K562 (cell line): Measurements from ENCODE around the gene DCAF12. TPM values are rescaled to one million over a fixed set of nuclear protein-coding genes. Genes with fewer than 3 reads are reported as not detected.

Experiments used
- ATAC-seq: fragments of 200-7000 bp; cut with Tn5 transposase; 3 replicates; pipeline ENCODE4 v1.9.1; 2020; ENCODE audit warnings: moderate library complexity
- BruUV-seq: library from RNA; stranded (reverse); fragments of 400-500 nt; replicated peaks from 2 replicates; lab custom pipeline; 2021; lab: Mats Ljungman, UMichigan
- CTCF ChIA-PET: fragments of 300-600 bp; formaldehyde crosslinking; extraction: SDS; loops from one replicate; lab custom pipeline; 2021; ENCODE audit warnings: low intra/inter-chr PET ratio; lab: Yijun Ruan, JAX
- POLR2A ChIA-PET: fragments of 300-600, 350-650 bp; sonication (Branson Sonifier 250); formaldehyde crosslinking; extraction: SDS; loops from one replicate; lab custom pipeline; 2021; ENCODE audit warnings: antibody characterized with exemption, inconsistent platforms; lab: Yijun Ruan, JAX
- DNase-seq, 4 experiments: peaks; one replicate each; pipeline versions ENCODE4 v3.0.0 to v3.0.0-alpha.2; 2011 to 2018; ENCODE audit warnings: low spot score in 3 of 4, mixed read lengths in 3 of 4; ENCODE audit errors: extremely low read depth in 1 of 4
- FAIRE-seq: peaks from 2 replicates; lab custom pipeline; 2011; peaks lifted over from hg19 to GRCh38; lab: Jason Lieb, UNC
- H2AFZ ChIP-seq: 2 replicates; pipeline ENCODE4 v1.6.0; 2011; ENCODE audit warnings: low read depth, low read length, control low read depth, inconsistent platforms
- H3K27ac ChIP-seq: fragments of 200-600 bp; 3 replicates; pipeline ENCODE4 v1.8.0; 2011; ENCODE audit warnings: low read depth, mild to moderate bottlenecking, control low read depth, inconsistent platforms, low read length, moderate library complexity, mixed read lengths; ENCODE audit errors: extremely low read depth
- H3K27me3 ChIP-seq, 2 experiments: fragments of 300-600 bp in 1 of 2; 2 replicates in 1 of 2; 3 replicates in 1 of 2; pipeline versions ENCODE4 v1.6.0 to v1.8.0; 2011; ENCODE audit warnings: inconsistent platforms in 2 of 2, low read length in 2 of 2, mild to moderate bottlenecking in 1 of 2, mixed read lengths in 1 of 2, moderate library complexity in 1 of 2; ENCODE audit not compliant: control insufficient read depth in 2 of 2, insufficient read depth in 2 of 2
- H3K36me3 ChIP-seq: fragments of 300-600 bp; 3 replicates; pipeline ENCODE4 v1.8.0; 2011; ENCODE audit warnings: mild to moderate bottlenecking, low read length, inconsistent platforms; ENCODE audit not compliant: control insufficient read depth, insufficient read depth
- H3K4me1 ChIP-seq, 2 experiments: fragments of 200-600 bp in 1 of 2; replicated peaks in 1 of 2; 2 replicates in 1 of 2; 3 replicates in 1 of 2; pipeline versions ENCODE4 v1.5.1 to v1.8.0; 2011; ENCODE audit warnings: inconsistent platforms in 2 of 2, low read length in 2 of 2, mild to moderate bottlenecking in 1 of 2, mixed read lengths in 1 of 2, moderate library complexity in 1 of 2; ENCODE audit not compliant: control insufficient read depth in 2 of 2, insufficient read depth in 2 of 2
- H3K4me2 ChIP-seq: 2 replicates; pipeline ENCODE4 v1.6.1; 2011; ENCODE audit warnings: low read length, control low read depth, inconsistent platforms, mixed read lengths; ENCODE audit not compliant: insufficient read depth
- H3K4me3 ChIP-seq: fragments of 200-600 bp; sonication (generic), shearing (Covaris generic); 2 replicates; pipeline ENCODE4 v1.5.1; 2016; ENCODE audit warnings: control low read depth, inconsistent platforms
- H3K79me2 ChIP-seq: fragments of 200-600 bp; 3 replicates; pipeline ENCODE4 v1.8.0; 2011; ENCODE audit warnings: low read length, inconsistent platforms; ENCODE audit not compliant: control insufficient read depth, insufficient read depth
- H3K9ac ChIP-seq, 2 experiments: 2 replicates each; pipeline versions ENCODE4 v1.6.0 to v1.6.1; 2011; ENCODE audit warnings: low read depth in 2 of 2, low read length in 2 of 2, control low read depth in 1 of 2, inconsistent platforms in 1 of 2, mild to moderate bottlenecking in 1 of 2, mixed read lengths in 1 of 2; ENCODE audit not compliant: insufficient read depth in 1 of 2
- H3K9me1 ChIP-seq: one replicate; pipeline ENCODE4 v1.6.0; 2011; ENCODE audit warnings: inconsistent platforms, mild to moderate bottlenecking, low read length, moderate library complexity; ENCODE audit not compliant: control insufficient read depth, insufficient read depth
- H3K9me3 ChIP-seq: replicated peaks from 2 replicates; pipeline ENCODE4 v1.5.1; 2011; ENCODE audit warnings: low read depth, low read length, inconsistent platforms; ENCODE audit not compliant: control insufficient read depth, insufficient read depth
- H4K20me1 ChIP-seq: replicated peaks from 2 replicates; pipeline ENCODE4 v1.6.1; 2011; ENCODE audit warnings: low read length, inconsistent platforms, mixed read lengths; ENCODE audit not compliant: control insufficient read depth, insufficient read depth
- CC2D1A ChIP-seq: fragments of 450-650 bp; IDR thresholded peaks from 2 replicates; pipeline ENCODE4 v1.6.1; 2017; ENCODE audit warnings: mild to moderate bottlenecking
- MAFK ChIP-seq: IDR thresholded peaks from 2 replicates; pipeline ENCODE4 v1.6.1; 2011; ENCODE audit warnings: low read length, improper control_type of control experiment
- MEF2A ChIP-seq: IDR thresholded peaks from 2 replicates; pipeline ENCODE4 v1.6.1; 2011; ENCODE audit warnings: low read depth, mild to moderate bottlenecking, low read length, moderate library complexity; ENCODE audit not compliant: control insufficient read depth
- NCOA4 ChIP-seq: fragments of 450-650 bp; IDR thresholded peaks from 2 replicates; pipeline ENCODE4 v1.6.1; 2018; ENCODE audit warnings: mild to moderate bottlenecking; ENCODE audit not compliant: partially characterized antibody
- POLR2B ChIP-seq: fragments of 450-650 bp; IDR thresholded peaks from 2 replicates; pipeline ENCODE4 v1.6.1; 2018; ENCODE audit warnings: low read depth; ENCODE audit not compliant: partially characterized antibody
- XRCC5 ChIP-seq: fragments of 200-400 bp; formaldehyde crosslinking; IDR thresholded peaks from 2 replicates; pipeline ENCODE4 v1.6.1; 2017; ENCODE audit warnings: low read depth, mild to moderate bottlenecking, low read length
- ZBTB34 ChIP-seq: fragments of 250-450 bp; sonication (Bioruptor Pico); IDR thresholded peaks from 2 replicates; pipeline ENCODE4 v1.8.0; 2021; ENCODE audit warnings: mild to moderate bottlenecking, moderate library complexity
- WGBS: fragments of 100-300 bp; shearing (Covaris generic); methylation state at CpG from one replicate; pipeline ENCODE4 v1.1.6; 2016; ENCODE audit warnings: low coverage, mixed read lengths; ENCODE audit not compliant: insufficient coverage; ENCODE audit errors: missing lambda C conversion rate; 5-methylcytosine and 5-hydroxymethylcytosine counted together
- in situ Hi-C: fragments of 300-500 bp; cut with MboI; formaldehyde crosslinking; loops from 4 replicates; pipeline ENCODE4 v1.15.0; 2018; ENCODE audit warnings: inconsistent platforms, mixed read lengths
- intact Hi-C: fragments of 100-400 bp; cut with micrococcal nuclease; formaldehyde crosslinking; loops from 2 replicates; pipeline ENCODE4 v1.14.2; 2022
- polyA plus RNA-seq, 8 experiments: library from polyadenylated mRNA; depleted of rRNA in 4 of 8; stranded (reverse) in 5 of 8; unstranded in 3 of 8; fragments of >200 nt; fragmentation: Nextera tagmentation in 2 of 8; fragmentation: Illumina TruSeq in 1 of 8; extraction: Ambion mirVana in 2 of 8; extraction: Trizol in 1 of 8; gene quantifications; 2 replicates each; pipeline versions ENCODE4 v1.2.1 to v1.2.3, GENCODE V29; 2011 to 2014; ENCODE audit warnings: inconsistent platforms in 1 of 8, missing spikeins in 1 of 8
- total RNA-seq, 7 experiments: library from RNA; depleted of rRNA in 6 of 7; stranded (reverse); fragments of >200 nt in 6 of 7; fragmentation: Illumina TruSeq in 2 of 7; extraction: Trizol in 2 of 7; gene quantifications; 2 replicates each; pipeline versions ENCODE4 v1.2.1 to v1.2.3, GENCODE V29; 2011 to 2021; ENCODE audit warnings: low replicate concordance in 1 of 7

DCAF12 gene
- total and polyA plus RNA-seq, 9 of the 15 experiments (the other 6 are each of a cell fraction or from before 2014, with no cell fraction given), result 10.9 to 59.6 (median 30.8) TPM

GRCh38 chr9:34121996-34122395, 4.5 kb downstream of the DCAF12 start:
- intact Hi-C loops, result loop anchor here (10.0 kb wide), 1 partner anchor 133 kb away; no protein-coding TSS in a partner anchor
- Histone ChIP-seq H4K20me1 (no peaks in the 10 kb centered on the region), H3K9me1 (peaks cover 6% of the 10 kb centered on the region), H3K4me1 (peaks cover 10 to 15% of the 10 kb centered on the region in 2 experiments), H3K4me2 (no peak overlapping the region; the same call in 1 of the 2 replicates), H3K4me3 (no peak overlapping the region), H3K9me3 (no peaks in the 10 kb centered on the region), H3K36me3 (peaks cover 69% of the 10 kb centered on the region), H3K27me3 (no peaks in the 10 kb centered on the region), H3K79me2 (peaks cover 77% of the 10 kb centered on the region)
- no peak for DNase-seq
- no peak for FAIRE-seq
- in situ Hi-C loops, result no loop called here
- POLR2A ChIA-PET, result interaction anchor here (0.5 to 0.8 kb wide), 2 partner anchors 30 to 76 kb away, joined by 3 read pairs; no protein-coding TSS in a partner anchor
- BruUV-seq, result no TSS peak
- no peak for TF ChIP-seq MEF2A
- TF ChIP-seq ZBTB34 (CRISPR knock-in tag), result no peak
- no peak for TF ChIP-seq POLR2B
- no peak for TF ChIP-seq CC2D1A
- TF ChIP-seq XRCC5, result no peak
- TF ChIP-seq MAFK, result no peak
- TF ChIP-seq NCOA4, result no peak
- TF ChIP-seq, all 486 proteins: peak for 0
- no peak overlapping the region for H3K27ac ChIP-seq
- WGBS, result 47% methylated on average over 3 of the region's 3 CpGs
- CTCF ChIA-PET, result no interaction called here
- H3K9ac ChIP-seq, result no peak overlapping the region
- ATAC-seq, result no peak
- no peak overlapping the region for H2AFZ ChIP-seq
